D341Med (cell line): ENCODE data around the gene FUT3.
A peak's percentile ranks its signal among the peaks of the same experiment; 100 is the strongest.

Source experiments
- DNase-seq: peaks from one replicate; pipeline ENCODE4 v3.0.0; 2012; ENCODE audit warnings: low spot score

Gene FUT3

DNA sequence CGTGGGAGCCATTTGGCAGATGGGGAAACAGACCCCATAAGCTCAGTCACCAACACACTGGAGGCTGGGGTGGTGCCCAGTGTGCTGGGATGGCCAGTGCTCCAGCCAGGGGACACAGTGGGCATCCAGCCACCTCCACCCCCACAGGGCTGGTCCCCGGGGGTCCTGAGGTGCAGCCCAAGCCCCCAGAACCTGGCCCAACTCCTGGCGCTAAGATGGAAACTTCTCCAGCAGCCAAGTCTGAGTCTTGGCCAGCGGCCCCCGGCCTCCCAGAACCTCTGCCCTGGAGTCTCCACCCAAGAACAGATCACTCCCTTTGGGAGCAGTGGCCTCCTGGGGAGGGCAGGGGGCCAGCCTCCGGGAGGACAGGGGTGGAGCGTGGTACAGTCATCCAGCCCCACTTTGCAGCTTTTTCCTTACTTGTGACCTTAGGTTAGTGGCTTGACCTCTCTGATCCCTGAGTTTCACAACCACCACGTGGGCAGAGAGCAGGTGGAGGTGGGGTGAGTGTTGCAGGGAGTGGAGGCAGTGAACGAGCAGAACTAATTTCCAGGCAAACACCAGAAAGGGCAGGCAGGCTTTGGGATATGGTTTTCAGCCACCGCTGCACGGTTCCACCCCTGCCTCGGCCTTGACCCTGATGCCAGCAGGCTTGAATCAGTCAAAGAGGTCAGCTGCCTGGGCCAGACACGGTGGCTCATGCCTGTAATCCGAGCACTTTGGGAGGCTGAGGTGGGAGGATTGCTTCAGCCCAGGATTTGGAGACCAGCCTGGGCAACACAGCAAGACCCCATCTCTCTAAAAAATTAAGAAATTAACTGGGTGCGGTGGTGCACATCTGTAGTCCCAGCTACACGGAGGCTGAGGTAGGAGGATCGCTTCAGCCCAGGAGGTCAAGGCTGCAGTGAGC lies 50.6 kb downstream of the FUT3 start:
- no peak for DNase-seq

DNA sequence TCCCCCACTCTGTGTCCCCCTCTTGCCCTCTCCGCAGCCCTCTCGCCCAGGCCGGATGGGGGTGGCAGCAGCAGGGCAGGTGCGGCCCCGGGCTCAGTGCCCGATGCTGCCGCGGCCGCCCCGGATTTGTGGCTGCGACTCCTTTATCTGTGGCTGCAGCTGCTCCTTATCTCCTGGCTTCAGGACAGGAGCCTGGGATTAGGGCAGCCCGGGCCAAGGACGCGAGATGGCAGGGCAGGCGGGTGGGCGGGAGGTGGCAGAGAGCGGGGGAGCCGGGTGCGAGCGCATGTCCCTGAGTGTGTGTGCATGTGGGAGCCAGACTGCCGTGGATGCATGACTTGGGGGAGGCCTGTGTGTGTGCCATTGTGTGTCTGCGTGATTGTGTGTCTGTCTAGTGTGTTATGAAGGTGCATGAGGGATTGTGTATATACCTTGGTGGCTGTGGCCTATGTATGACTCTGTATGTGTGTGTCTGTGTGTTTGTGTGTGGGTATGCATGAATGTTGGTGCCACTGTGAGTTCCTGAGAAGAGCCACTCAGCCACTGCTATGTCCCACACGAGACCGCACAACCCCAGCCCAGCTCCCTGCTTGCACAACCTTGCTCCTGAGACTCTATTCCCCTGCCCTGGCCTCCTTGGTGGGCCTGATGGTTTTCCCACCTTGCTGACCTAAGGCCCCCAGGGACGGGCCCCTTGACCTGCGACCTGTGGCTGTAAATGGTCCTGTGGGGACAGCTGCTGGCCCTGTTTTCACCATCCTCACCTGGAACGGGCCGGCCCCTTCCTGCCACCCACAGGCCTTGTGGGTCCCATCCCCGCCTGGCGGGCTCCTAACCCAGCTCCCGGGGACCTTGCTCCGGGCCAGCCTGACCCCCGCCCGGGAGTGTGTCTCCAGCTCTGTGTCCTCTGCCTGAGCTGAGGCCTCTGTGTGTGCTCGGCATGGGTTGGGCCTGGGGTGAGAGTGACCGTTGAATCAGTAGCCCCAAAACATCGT lies 51.7 kb downstream of the FUT3 start:
- DNase-seq = peak; percentile 72

DNA sequence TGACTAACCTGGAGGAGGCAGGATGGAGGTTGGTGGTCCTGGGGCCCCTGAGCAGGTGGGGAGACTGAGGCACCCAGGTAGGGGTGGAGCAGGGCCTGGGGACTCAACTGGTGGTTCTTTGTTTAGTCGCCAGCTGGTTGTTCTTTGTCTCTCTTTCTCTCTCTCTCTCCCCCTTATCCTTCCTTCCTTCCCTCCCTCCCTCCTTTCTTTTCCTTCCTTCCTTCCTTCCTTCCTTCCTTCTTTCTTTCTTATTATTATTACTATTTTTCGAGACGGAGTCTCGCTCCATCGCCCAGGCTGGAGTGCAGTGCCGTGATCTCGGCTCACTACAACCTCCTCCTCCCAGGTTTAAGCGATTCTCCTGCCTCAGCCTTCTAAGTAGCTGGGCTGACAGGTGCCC lies 53.0 kb downstream of the FUT3 start:
- no peak for DNase-seq

DNA sequence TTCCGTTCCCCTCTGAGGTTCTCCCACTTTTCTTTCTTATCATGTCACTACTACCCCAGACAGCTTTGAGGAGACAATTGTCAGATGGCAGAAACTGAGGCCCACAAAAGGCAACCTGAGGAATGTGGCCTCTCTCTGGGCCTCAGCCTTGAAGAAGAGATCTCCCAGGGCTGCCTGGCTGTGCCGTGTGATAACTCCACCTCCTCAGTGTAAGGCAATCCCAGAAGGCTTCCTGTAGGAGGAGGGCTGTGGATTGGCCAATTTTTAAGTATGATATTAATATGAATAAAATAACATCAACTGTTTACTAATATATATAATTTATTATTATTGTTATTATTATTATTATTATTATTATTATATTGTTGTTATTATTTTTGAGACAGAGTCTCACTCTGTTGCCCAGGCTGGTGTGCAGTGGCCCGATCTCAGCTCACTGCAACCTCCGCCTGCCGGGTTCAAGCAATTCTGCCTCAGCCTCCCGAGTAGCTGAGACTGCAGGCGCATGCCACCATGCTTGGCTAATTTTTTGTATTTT lies 55.8 kb downstream of the FUT3 start:
- DNase-seq = no peak

DNA sequence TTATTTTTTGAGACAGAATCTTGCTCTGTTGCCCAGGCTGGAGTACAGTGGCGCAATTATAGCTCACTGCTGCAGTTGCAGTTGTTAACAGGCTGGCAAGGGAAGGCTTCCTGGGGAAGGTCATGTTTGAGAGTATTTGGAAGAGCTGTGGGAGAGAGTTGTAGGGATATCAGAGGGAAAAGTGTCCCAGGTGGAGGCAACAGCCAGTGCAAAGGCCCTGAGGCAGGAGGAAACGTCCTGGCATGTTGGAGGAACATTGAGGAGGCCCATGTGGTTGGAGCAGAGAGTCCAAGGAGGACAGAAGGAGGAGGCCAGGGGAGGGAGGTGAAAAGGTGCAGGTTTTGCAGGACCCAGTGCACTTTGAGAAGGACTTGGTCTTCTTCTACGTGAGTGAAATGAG lies 58.1 kb downstream of the FUT3 start:
- DNase-seq = no peak
